ENCODE results near the gene VSTM2B. TPM values are rescaled to one million over a fixed set of nuclear protein-coding genes. Genes with fewer than 3 reads are reported as not detected.

VSTM2B gene
- total RNA-seq, 1 experiment from 2014 or later, result 0.31 TPM

DNA sequence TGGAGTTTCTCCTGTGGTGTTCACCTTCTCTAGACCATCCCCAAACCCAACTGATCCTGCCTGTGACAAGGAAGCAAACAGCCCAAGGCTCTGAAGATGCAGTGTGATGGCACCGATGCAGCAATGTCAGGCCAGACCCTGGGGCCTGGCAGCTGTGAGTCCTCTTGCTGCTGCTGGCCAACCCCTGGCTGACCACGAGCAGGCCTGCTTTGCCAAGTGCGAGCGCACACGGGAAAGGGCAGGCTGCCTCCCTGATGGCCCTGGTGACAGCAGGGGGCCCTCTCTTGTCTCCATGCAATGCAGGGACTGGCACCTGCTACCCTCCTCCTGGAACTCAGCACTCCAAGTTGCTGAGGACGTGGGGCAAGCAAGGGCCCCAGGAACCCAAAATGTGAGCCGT is 5.4 kb upstream of the VSTM2B start:
- Histone ChIP-seq H2BK5ac (ENCODE audit: insufficient read length, low read length) (no peak overlapping the region), H3K4ac (ENCODE audit: low read depth, low read length) (no peak overlapping the region), H3T11ph (ENCODE audit: low read length) (no peak overlapping the region), H3K23ac (ENCODE audit: insufficient read length, low read depth, low read length) (no peak overlapping the region), H2BK120ac (ENCODE audit: low read depth, low read length, poor library complexity, severe bottlenecking) (no peak overlapping the region), H4K5ac (ENCODE audit: insufficient read length, low read depth, low read length) (no peak overlapping the region), H3K79me2 (ENCODE audit: insufficient read depth, low read length) (no peaks in the 10 kb centered on the region), H3K79me1 (ENCODE audit: insufficient read depth, low read depth, low read length, poor library complexity, severe bottlenecking) (no peaks in the 10 kb centered on the region), H2BK20ac (ENCODE audit: low read depth, low read length, poor library complexity, severe bottlenecking) (no peak overlapping the region), H3K56ac (ENCODE audit: insufficient read length, low read depth, low read length) (no peak overlapping the region), H3K27ac (ENCODE audit: insufficient read length, low read depth, low read length) (no peak overlapping the region), H3K14ac (ENCODE audit: insufficient read depth, low read length) (no peak overlapping the region), H3K27me3 (ENCODE audit: insufficient read depth, low read length) (peaks cover 18% of the 10 kb centered on the region), H4K91ac (ENCODE audit: insufficient read length, low read depth, low read length) (no peak overlapping the region), H3K9me3 (ENCODE audit: control insufficient read depth, low read depth, low read length) (no peaks in the 10 kb centered on the region), H3K9ac (ENCODE audit: extremely low read depth, insufficient read length, low read length) (no peak overlapping the region), H3K4me1 (ENCODE audit: insufficient read depth, low read length) (no peaks in the 10 kb centered on the region), H3K23me2 (ENCODE audit: insufficient read length, low read depth, low read length, poor library complexity, severe bottlenecking) (peaks cover 7% of the 10 kb centered on the region), H2BK15ac (ENCODE audit: low read depth, low read length) (no peak overlapping the region), H4K20me1 (ENCODE audit: control insufficient read depth, insufficient read depth, insufficient read length) (no peaks in the 10 kb centered on the region), H2AFZ (ENCODE audit: low read length) (no peak overlapping the region), H2BK12ac (ENCODE audit: insufficient read length, low read depth, low read length) (no peak overlapping the region), H2AK5ac (ENCODE audit: insufficient read length, low read length) (no peak overlapping the region), H3K18ac (ENCODE audit: insufficient read length, low read depth, low read length) (no peak overlapping the region), H4K8ac (replicated peaks; ENCODE audit: insufficient read length, low read depth, low read length) (no peak overlapping the region), H3K4me2 (ENCODE audit: insufficient read depth, insufficient read length, low read length) (no peak overlapping the region)
- H3K36me3 Mint-ChIP-seq (ENCODE audit: insufficient read depth in 1 of 3, low read depth in 3 of 3), result no peaks in the 10 kb centered on the region
- H3K27ac Mint-ChIP-seq, result peak overlapping the region in 1 of 3 experiments; percentile 52; a peak in 1 of 7 replicates
- no peak for DNase-seq
- no peak for TF ChIP-seq CTCF (conservative IDR thresholded peaks at IDR 0.05)
- no CpG with 5 or more reads among the region's 7 CpGs for WGBS (ENCODE audit: extremely low coverage, insufficient read length, low lambda C conversion rate)
- no peak overlapping the region for H3K4me3 Mint-ChIP-seq
- H3K27me3 Mint-ChIP-seq (ENCODE audit: low read depth), result peaks cover 84% of the 10 kb centered on the region
- peaks cover 4 to 8% of the 10 kb centered on the region in 2 experiments; a peak in 2 of 4 replicates for H3K4me1 Mint-ChIP-seq
- peaks cover 0 to 2% of the 10 kb centered on the region in 2 experiments; a peak in 2 of 5 replicates for H3K9me3 Mint-ChIP-seq
